ENCODE results near the gene RHOB. TPM values are rescaled to one million over a fixed set of nuclear protein-coding genes. Genes with fewer than 3 reads are reported as not detected.

The RHOB gene
- total RNA-seq, 2 experiments from 2014 or later: 0.52 to 0.67 TPM

- no peak for DNase-seq
- no peaks in the 10 kb centered on the region for H3K9me3 Mint-ChIP-seq
- peaks cover 7% of the 10 kb centered on the region for H3K4me1 Mint-ChIP-seq
- ChIA-PET CTCF (interaction anchor here (1.0 to 2.3 kb wide), 5 partner anchors 22 to 216 kb away, joined by 3 to 13 read pairs (median 5); no protein-coding TSS in a partner anchor), POLR2A (interaction anchor here (0.7 kb wide), 1 partner anchor 179 kb away, joined by 3 read pairs; no protein-coding TSS in a partner anchor)
- no peak overlapping the region for H3K4me3 Mint-ChIP-seq
- no peak overlapping the region for H3K27ac Mint-ChIP-seq
- peaks cover 55% of the 10 kb centered on the region for H3K27me3 Mint-ChIP-seq
- H3K36me3 Mint-ChIP-seq (ENCODE audit: low read depth): no peaks in the 10 kb centered on the region
Observed at GRCh38 chr2:20444993-20445910, 1.6 kb upstream of the RHOB start.

DNA sequence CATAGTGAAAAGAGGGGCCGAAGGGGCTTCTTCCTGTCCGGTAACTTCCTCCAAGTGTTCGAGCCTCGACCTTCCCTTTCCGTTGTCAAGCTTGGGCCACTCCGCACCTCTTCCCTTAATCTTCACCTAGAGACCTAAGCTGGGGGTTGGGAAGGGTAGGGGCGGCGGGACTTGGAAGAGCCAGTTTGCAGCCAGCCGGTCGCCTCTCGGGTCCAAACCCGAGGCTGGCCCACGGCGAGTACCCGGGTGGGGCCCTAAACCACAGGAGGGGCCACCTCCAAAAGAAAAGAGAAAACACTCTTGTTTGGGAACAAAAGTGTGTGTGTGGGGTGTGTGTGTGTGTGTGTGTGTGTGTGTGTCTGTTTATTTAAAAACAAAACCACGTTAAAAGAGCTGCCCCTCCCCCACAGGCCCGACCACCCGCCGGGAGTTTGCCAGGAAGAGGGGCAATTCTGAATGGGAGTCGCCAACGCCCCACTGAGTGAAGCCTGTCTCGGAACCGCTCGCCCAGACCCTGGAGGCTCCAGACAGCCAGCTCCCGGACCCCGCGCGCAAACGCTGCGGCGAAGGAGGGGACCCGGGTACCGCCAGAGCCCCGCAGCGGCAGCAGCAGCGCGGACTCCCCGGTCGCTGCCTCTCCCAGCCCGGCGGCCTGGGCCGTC is 488 bp upstream of the RHOB start:
- ChIA-PET CTCF (interaction anchor here (0.6 to 2.2 kb wide), 11 partner anchors 9 to 517 kb away, joined by 3 to 21 read pairs (median 4); partner anchors contain the start of gene HS1BP3), POLR2A (interaction anchor here (0.6 to 1.5 kb wide), 4 partner anchors 9 to 83 kb away, joined by 3 to 5 read pairs (median 4); no protein-coding TSS in a partner anchor)
- Mint-ChIP-seq H3K27me3 (peaks cover 51% of the 10 kb centered on the region), H3K4me1 (peaks cover 7% of the 10 kb centered on the region), H3K9me3 (no peaks in the 10 kb centered on the region), H3K27ac (no peak overlapping the region), H3K4me3 (peak overlapping the region; percentile 68), H3K36me3 (ENCODE audit: low read depth) (no peaks in the 10 kb centered on the region)
- DNase-seq: no peak

GRCh38 chr2:20447437-20448245 is 767 bp downstream of the RHOB start:
- no peak overlapping the region for H3K27ac Mint-ChIP-seq
- peaks cover 53% of the 10 kb centered on the region for H3K27me3 Mint-ChIP-seq
- DNase-seq: peak; percentile 24
- H3K36me3 Mint-ChIP-seq (ENCODE audit: low read depth): no peaks in the 10 kb centered on the region
- ChIA-PET CTCF (interaction anchor here (1.0 to 2.2 kb wide), 11 partner anchors 10 to 516 kb away, joined by 3 to 21 read pairs (median 4); partner anchors contain the start of gene HS1BP3), POLR2A (interaction anchor here (0.7 to 1.5 kb wide), 2 partner anchors 10 to 82 kb away, joined by 3 to 5 read pairs; no protein-coding TSS in a partner anchor)
- peaks cover 7% of the 10 kb centered on the region for H3K4me1 Mint-ChIP-seq
- peak overlapping the region; percentile 61 for H3K4me3 Mint-ChIP-seq
- no peaks in the 10 kb centered on the region for H3K9me3 Mint-ChIP-seq

GRCh38 chr2:20448246-20448976 is 1.5 kb downstream of the RHOB start:
- peaks cover 54% of the 10 kb centered on the region for H3K27me3 Mint-ChIP-seq
- H3K36me3 Mint-ChIP-seq (ENCODE audit: low read depth): no peaks in the 10 kb centered on the region
- H3K9me3 Mint-ChIP-seq: no peaks in the 10 kb centered on the region
- ChIA-PET POLR2A (no interaction called here), CTCF (interaction anchor here (0.5 to 2.2 kb wide), 6 partner anchors 10 to 203 kb away, joined by 3 to 20 read pairs (median 4); no protein-coding TSS in a partner anchor)
- H3K4me3 Mint-ChIP-seq: no peak overlapping the region
- H3K4me1 Mint-ChIP-seq: peaks cover 7% of the 10 kb centered on the region
- no peak overlapping the region for H3K27ac Mint-ChIP-seq
- DNase-seq: no peak

- H3K9me3 Mint-ChIP-seq: no peaks in the 10 kb centered on the region
- no peak overlapping the region for H3K4me3 Mint-ChIP-seq
- H3K4me1 Mint-ChIP-seq: peaks cover 7% of the 10 kb centered on the region
- ChIA-PET POLR2A (no interaction called here), CTCF (interaction anchor here (0.5 to 1.8 kb wide), 5 partner anchors 9 to 202 kb away, joined by 3 to 6 read pairs (median 3); no protein-coding TSS in a partner anchor)
- no peak for DNase-seq
- no peaks in the 10 kb centered on the region for H3K36me3 Mint-ChIP-seq (ENCODE audit: low read depth)
- H3K27ac Mint-ChIP-seq: no peak overlapping the region
- peaks cover 52% of the 10 kb centered on the region for H3K27me3 Mint-ChIP-seq
Observed at GRCh38 chr2:20448977-20449306, 2.1 kb downstream of the RHOB start.

DNA sequence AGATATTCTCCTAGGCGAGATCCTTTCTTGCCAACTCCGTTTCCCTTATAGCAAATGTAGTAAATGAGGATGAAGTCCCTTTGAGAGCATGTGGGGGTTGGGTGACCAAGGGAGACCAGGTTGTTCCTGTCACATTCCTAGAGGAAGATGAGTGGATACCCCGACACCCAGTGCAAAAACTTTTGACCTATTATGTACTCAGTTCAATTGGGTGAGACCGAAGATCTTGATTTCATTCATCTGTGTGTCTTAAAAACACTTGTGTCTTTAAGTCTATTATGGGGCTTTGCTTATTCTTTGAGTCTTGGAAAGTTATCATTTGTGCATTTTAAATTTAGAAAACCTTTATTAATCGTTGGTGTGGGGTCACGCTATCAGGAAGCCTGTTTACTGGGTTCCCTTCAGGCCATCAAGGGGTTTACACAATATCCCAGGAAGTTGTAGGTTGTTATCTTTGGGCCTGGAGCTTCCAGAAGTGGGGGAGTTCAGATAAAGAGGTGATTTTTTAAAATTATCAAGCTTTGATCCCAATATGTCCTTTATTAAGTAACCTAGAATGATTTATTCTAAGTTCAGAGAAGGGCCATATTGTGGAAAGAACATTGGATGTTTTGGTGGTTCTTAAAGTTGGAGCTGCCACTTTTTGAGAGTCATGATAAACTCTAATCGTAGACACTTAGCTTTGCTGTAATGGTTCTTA is 2.8 kb downstream of the RHOB start:
- Mint-ChIP-seq H3K27me3 (peaks cover 49% of the 10 kb centered on the region), H3K4me1 (peaks cover 7% of the 10 kb centered on the region), H3K9me3 (no peaks in the 10 kb centered on the region), H3K4me3 (no peak overlapping the region), H3K27ac (no peak overlapping the region), H3K36me3 (ENCODE audit: low read depth) (no peaks in the 10 kb centered on the region)
- POLR2A ChIA-PET: no interaction called here
- DNase-seq: no peak
- CTCF ChIA-PET: interaction anchor here (0.6 to 1.8 kb wide), 8 partner anchors 9 to 417 kb away, joined by 3 to 6 read pairs (median 3); no protein-coding TSS in a partner anchor

DNA sequence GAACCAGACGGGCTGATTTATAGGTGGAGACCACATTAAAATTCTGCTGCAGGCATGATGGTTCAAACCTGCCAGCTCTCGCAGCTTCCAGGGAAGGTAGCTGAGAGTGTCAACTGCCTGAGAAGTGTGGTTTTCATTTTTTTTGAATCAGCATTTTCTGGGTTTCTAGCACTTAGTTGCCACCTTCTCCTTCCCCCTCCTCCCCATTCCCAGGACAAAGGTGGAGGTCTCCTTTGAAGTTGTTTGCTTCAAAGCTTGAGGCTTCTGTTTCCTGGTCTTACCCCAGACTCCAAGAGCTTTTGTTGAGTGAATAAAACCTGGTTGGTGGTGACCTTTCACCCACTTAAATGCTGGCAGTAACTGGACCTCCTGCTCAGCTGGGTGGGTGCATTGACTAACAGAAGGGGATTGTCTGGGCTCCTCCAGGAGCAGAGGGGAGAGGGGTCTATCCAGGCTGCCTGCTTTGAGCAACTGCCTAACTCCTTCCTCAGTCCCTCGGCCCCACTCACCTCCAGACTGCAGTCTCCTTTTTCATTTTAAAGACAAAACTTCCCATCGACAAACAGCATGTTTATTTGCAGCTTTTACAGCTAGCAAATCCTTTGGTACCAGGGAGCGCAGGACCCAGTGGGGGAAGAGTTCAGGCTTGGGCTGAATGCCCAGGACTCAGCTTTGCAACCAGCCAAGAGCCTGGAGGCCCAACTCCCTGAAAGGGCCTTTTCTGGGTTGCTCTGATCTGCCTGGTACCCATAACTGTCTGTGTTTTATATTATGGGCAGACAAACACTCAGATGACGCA is 3.5 kb downstream of the RHOB start:
- Mint-ChIP-seq H3K4me1 (peaks cover 7% of the 10 kb centered on the region), H3K36me3 (ENCODE audit: low read depth) (no peaks in the 10 kb centered on the region), H3K27ac (no peak overlapping the region), H3K4me3 (no peak overlapping the region), H3K27me3 (peaks cover 42% of the 10 kb centered on the region), H3K9me3 (no peaks in the 10 kb centered on the region)
- POLR2A ChIA-PET: no interaction called here
- CTCF ChIA-PET: interaction anchor here (0.6 to 1.5 kb wide), 7 partner anchors 19 to 416 kb away, joined by 3 read pairs; no protein-coding TSS in a partner anchor
- no peak for DNase-seq

DNA sequence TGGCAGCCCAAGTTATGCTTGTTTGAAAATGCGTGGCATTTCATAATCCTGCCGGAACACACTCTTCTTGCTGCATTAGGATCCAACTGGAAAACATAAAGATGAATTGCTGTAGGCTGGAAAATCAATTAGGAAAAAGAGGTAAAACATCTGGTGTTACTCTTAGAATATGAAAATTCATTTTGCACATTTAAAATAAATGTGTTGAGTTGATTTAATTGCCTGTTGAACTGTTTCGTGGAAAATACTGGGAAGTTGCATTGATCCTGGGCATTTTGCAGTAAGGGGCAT is 4.1 kb downstream of the RHOB start:
- H3K36me3 Mint-ChIP-seq (ENCODE audit: low read depth): no peaks in the 10 kb centered on the region
- H3K27ac Mint-ChIP-seq: no peak overlapping the region
- ChIA-PET POLR2A (no interaction called here), CTCF (interaction anchor here (1.0 to 1.5 kb wide), 3 partner anchors 23 to 192 kb away, joined by 3 read pairs; no protein-coding TSS in a partner anchor)
- peaks cover 7% of the 10 kb centered on the region for H3K4me1 Mint-ChIP-seq
- H3K4me3 Mint-ChIP-seq: no peak overlapping the region
- no peaks in the 10 kb centered on the region for H3K9me3 Mint-ChIP-seq
- peaks cover 42% of the 10 kb centered on the region for H3K27me3 Mint-ChIP-seq
- DNase-seq: no peak

DNA sequence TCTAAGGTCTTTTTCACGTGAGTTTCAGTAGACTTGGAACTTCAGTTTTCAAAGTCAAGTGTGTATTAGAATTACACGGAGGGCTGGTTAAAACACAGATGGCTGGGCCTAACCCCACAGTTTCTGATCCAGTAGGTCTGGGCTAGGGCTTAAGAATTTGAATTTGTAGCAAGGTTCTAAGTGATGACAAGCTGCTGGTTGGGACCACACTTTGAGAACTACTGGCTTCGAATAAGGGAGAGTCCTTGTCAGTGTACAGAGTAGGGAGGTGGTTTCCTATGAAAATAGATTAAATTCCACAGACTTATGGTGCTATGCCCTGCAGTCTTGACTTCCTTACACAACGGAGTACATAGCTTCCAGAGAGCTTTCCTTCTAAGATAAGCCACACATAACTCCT is 4.5 kb downstream of the RHOB start:
- POLR2A ChIA-PET: no interaction called here

GRCh38 chr2:20451761-20452499 is 5.1 kb downstream of the RHOB start:
- H3K4me1 Mint-ChIP-seq: peaks cover 4% of the 10 kb centered on the region
- no peak overlapping the region for H3K27ac Mint-ChIP-seq
- no peak for DNase-seq
- POLR2A ChIA-PET: no interaction called here
- H3K27me3 Mint-ChIP-seq: peaks cover 40% of the 10 kb centered on the region
- CTCF ChIA-PET: interaction anchor here (1.0 to 1.6 kb wide), 6 partner anchors 10 to 200 kb away, joined by 3 to 7 read pairs (median 4); partner anchors contain the start of gene HS1BP3
- no peak overlapping the region for H3K4me3 Mint-ChIP-seq
- H3K9me3 Mint-ChIP-seq: no peaks in the 10 kb centered on the region
- H3K36me3 Mint-ChIP-seq (ENCODE audit: low read depth): no peaks in the 10 kb centered on the region

More for the DNA sequence above, 4.5 kb downstream of the RHOB start:
- H3K27me3 Mint-ChIP-seq: peaks cover 39% of the 10 kb centered on the region
- CTCF ChIA-PET: interaction anchor here (1.0 to 1.4 kb wide), 6 partner anchors 9 to 200 kb away, joined by 3 to 6 read pairs (median 3); partner anchors contain the start of gene HS1BP3
- no peaks in the 10 kb centered on the region for H3K36me3 Mint-ChIP-seq (ENCODE audit: low read depth)
- no peak overlapping the region for H3K4me3 Mint-ChIP-seq
- H3K4me1 Mint-ChIP-seq: peaks cover 4% of the 10 kb centered on the region
- no peak for DNase-seq
- H3K9me3 Mint-ChIP-seq: no peaks in the 10 kb centered on the region
- no peak overlapping the region for H3K27ac Mint-ChIP-seq
